ACHN (cell line): ENCODE measurements around the gene DNALI1.

Experiments
- DNase-seq: peaks from one replicate; pipeline ENCODE4 v3.0.0-alpha.2; 2015
- in situ Hi-C: cut with HindIII; loops from 2 replicates; pipeline ENCODE4 v1.10.0; 2017; ENCODE audit warnings: low sequenced_read_pairs, low pct_ligation_motif_present, low pct_unique_long_range_greater_than_20kb

The DNALI1 gene

DNA sequence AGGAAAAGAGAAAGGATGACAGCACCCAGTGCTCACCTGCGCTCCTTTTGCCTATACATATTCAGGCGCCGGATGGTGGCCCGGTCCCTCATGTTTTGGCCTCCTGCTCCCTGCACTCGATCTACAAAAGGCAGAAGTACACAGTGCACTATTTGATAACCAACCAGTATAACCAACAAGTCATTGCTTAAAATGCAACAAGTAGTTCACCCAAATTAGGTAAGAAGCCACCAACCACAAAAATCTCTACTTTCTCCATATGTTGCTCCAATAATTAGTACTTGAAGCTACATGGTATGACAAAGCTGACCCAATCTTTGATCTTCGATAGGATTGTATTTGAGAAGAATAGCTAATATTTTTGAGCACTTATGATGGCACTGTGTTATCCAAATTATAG, 37.0 kb downstream of the DNALI1 start:
- in situ Hi-C loops = no loop called here
- no peak for DNase-seq

DNA sequence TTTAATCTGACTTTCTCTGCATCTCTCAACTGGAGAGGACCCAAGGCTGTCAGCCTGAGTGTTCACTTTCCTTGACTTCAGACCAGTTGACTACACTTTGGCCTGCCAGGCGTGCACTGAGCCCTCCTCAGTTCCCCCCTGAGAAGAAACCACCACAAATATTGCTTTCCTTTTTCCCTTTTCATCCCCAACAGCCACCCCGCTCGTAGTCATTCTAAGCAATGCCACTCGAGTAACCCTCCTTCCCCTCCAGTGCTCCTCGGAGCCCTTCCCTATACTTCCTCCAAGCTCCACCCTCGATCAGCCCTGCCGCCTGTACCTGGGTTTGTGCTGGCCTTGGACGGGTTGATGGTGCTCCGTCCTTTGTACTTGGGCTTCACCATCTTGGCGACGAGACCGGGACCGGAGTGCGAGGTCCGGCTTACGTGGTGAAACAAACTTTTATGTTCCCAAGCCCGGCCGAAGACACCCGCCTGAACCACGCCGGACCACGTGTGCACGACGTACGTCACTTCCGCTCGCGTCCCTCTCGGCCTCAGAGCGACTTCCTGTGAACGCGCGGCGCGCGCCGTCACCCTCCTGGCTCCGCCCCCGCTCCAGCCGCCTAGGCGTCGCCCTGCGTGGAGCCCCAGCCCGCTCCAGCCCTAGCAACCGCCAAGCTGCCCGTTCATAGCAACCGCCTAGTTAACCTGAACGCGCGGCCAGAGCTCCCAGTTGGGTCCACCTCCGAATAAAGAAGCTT, 38.9 kb downstream of the DNALI1 start, which contains the start of gene GNL2:
TSS of gene GNL2 (minus strand) at position 498 of the 742 bp plus-strand sequence. CDS start at position 383, 115 bp downstream.
- in situ Hi-C loops = no loop called here
- peak; percentile 93 for DNase-seq

DNA sequence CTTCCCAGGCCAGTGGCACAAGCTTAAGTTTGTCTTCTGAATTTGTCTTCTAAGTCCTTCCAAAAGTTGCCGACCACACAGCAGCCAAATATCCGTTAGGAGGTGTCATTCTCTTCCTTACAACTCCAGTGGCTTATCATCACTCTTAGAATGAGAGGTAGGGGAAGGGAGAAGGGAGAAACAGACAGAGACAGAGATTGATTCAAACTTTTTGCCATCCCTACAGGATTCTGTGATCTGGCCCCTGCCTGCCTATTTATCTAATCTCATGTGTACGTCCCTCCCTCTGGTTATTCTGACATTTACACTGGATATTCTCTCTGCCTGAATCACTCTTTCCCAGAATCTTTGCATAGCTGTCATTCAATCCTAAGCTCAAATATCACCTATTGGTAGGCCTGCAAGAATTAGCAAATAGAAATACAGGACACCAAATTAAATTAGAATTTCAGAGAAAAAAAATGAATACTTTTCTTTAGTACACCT, 39.5 kb downstream of the DNALI1 start:
- DNase-seq = no peak
- in situ Hi-C loops = no loop called here

DNA sequence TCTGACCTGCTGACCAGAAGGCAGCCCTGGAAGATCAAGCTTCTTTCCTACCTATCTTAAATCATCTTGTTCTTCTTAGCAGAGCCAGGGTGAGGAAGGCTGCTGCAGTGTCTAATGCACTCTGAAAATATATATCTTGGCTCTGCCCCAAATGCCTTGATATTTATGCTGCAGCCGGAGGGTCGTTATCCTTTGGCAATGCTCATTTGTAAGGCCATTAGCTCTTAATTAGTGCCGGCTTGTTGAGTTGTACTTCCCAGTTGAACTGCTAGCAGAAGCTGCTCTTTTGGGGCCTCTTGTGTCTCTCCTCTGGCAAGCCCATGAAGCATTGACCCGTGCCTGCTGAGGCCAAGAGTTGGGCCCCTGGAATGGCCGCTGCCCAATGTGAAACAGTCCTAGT, 43.2 kb downstream of the DNALI1 start:
- in situ Hi-C loops = no loop called here
- no peak for DNase-seq

DNA sequence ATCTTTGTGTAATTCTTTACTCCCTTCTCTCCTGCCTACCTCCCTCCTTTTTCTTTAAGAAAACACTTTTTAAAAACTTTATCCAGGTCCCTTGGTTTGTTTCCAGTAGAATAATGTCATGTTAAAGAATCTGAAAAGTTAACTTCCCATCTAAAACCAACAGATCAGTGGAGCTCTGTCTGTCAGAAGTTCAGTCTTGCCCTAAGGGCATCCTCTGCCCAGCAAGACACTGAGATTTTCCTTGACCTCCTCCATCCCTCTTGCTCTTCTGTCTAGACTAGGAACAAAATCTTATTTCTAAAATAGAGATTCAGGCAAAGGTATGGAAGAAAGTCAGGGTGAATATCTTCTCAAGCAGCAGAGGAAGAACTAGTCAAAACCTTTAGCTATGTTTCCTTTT, 44.7 kb downstream of the DNALI1 start:
- in situ Hi-C loops = no loop called here
- DNase-seq = no peak

DNA sequence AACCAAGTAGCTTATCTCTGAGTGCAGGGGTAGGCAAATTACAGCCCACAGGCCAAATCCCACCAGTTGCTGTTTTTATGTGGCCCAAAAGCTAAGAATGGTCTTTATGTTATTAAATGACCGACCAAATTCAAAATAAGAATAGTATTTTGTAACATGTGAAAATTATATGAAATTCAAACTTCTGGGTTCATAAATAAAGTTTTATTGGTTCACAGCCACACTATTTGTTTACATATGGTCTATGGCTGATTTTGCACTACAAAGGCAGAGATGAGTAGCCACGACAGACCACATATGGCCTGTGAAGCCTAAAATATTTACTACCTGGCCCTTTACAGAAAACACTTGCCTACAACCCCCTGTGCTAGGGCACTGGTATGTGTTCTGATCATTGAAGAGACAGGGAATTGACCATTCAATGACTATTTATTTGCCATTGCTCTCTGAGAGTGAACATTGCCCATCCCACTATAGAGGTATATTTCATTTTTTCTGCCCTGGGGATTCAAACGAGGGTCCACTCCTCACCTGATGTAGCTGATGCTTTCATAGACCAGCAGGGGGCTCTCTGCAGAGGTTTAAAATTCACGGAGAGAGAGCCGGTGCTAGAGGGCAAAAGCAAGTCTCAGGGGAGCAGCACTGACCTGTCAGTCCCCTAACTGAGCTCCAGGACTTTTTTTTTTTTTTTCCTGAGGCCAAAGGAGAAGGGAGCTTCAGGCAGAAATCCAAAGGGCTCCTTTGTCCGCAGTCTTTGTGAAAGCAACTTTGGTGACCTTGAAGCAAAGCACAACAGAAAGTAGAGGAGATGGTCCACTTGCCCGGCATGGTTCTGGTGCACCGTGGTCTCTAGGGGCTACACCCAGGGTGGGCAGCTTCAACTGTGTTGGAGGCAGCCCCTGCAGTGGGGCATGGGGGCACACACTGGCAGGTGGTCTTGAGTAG, 46.3 kb downstream of the DNALI1 start:
- in situ Hi-C loops = no loop called here
- DNase-seq = peak; percentile 50

DNA sequence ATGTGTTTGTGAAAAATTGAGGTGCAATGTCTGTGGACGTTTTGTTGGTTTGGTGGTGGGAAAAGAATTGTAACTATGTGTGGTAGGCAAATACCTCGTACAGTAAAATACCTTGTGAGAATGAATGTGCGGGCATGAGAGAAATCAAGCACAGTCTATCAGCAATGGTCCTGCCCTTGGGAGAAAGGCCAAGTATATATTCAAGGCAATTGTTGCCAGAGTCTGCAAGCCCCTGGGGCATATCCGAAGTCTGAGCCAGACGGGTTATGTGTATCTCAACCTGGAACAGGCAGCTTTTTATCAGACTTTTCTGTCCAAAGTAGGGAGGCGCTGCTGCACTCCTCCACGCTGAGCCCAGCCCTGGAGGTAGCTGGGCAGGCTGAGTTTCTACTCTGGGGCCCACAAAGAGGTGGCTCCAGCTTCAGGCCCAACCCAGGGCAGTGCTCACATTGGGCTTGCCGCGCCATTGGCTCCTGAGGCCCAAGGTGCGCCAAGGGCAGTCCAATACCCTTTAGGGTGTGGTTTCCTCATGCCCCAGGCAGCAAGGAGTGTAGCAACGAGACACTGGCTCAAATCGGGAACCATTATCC, 48.4 kb downstream of the DNALI1 start:
- in situ Hi-C loops = no loop called here
- DNase-seq = no peak

DNA sequence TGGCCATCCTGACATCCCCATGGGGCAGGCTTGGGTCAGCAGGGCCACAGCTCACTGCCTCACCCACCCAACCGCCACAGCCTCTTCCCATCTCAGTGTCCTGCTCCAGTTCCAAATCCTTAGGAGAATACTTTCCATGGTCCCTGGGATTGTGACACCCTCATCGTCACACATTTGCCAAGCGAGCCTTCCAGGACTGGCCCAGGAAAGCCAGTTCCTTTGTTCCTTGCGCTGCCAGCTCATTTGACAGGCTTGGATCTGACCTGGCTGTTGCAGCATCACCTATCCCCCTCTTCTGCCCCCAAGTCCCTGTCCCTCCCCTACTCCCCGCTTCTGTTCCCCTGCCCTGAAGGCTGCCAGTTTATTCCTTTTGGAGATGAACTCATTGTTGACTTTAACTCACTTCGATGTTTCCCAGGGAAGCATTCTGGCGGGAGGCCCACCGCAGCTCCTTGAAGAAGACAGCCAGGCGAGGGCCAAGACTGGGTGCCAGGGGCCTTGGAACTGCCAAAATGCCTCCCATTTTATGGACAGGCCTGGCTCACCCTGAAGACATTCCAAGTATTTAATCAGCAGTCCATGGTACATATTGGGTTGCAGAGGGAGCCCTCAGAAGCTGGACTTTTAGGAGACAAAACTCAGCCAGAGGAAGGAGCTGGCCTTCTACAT, 49.2 kb downstream of the DNALI1 start:
- in situ Hi-C loops = no loop called here
- DNase-seq = no peak

DNA sequence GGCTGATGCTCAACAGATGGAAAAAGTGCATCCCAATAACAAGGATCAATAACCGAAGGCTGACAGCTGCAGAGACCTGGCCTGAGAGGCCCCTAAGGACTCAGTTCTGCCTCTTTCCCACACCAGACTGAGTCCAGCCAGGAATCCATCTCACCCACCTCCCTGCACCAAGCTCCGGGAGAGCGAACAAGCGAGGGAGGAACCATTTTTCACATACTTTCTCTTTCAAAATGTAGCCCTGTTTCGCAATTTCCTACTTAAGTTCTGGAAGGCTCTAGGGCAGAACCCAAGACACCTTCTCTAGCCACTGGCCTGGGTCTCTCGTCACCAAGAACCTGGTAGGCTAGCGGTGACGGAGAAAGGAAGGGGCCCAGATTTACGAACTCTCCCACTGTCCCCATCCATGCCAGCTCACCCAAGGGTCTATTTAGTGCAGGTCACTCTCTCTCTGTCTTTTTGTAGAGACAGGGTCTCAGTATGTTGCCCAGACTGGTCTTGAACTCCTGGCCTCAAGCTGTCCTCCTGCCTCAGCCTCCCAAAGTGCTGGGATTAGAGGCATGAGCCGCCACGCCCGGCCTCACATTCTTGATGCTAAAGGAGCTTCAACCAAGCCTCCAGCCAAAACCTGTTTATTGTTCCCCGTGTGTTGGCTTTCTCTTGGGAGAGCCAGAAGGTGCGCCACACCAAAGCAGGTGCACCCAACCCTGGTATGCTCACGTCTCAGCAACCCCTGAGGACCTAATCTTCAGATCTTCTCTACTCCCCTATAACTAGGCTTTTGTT, 49.9 kb downstream of the DNALI1 start:
- in situ Hi-C loops = no loop called here
- DNase-seq = no peak

DNA sequence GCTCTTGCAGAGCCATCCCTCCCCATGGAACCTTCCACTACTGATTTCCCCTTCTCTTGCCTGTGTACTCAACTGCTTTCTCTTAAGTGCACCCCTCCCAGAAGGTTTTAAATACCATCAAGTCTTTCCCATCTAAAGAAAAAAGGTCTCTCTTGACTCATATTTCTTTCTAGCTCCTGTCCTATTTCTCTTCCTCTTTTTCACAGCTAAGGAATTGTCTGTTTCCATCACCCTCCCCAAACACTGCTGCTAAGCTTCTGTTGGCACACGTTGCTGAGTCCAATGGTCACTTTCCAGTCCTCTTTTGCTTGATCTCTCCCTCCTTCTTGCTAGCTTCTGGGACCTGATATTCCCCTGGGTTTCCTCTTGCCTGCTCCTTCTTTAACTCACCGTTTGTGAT, 52.3 kb downstream of the DNALI1 start:
- in situ Hi-C loops = no loop called here
- no peak for DNase-seq

DNA sequence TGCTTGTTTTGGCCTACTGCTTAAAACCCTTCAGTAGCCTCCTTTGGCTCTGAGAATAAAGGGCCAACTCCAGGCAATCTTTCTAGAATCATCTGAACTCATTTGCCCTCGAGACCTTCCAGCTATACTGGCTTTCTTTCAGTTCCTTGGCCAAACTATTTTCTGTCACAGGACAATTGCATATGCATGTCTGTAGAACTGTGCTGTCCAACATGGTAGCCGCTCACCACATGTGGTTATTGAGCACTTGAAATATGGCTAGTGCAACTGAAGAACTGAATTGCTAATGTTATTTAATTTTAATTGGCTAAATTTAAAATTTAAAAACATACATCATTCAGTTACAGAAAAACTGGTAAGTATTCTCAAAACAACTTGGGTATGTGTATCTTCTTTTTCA, 53.3 kb downstream of the DNALI1 start:
- in situ Hi-C loops = no loop called here
- DNase-seq = no peak

DNA sequence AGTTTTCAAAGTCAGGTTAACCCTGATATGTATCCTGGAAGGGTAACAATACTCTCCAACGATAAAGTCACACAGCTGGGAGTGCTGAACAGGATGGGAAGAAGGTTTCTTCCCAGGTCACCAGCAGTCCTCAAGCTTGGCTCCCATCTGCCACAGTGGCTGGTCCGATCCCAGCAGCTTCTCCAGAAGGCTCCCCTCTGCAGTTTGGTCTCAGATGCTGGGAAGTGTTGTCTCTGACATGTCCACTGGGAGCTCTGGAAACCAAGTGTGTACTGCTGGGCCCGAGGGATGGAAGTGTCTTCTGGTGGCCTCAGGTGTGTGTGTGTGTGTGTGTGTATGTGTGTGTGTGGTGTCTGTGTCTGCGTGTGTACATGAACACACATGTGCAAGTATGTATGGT, 55.4 kb downstream of the DNALI1 start:
- in situ Hi-C loops = no loop called here
- no peak for DNase-seq

DNA sequence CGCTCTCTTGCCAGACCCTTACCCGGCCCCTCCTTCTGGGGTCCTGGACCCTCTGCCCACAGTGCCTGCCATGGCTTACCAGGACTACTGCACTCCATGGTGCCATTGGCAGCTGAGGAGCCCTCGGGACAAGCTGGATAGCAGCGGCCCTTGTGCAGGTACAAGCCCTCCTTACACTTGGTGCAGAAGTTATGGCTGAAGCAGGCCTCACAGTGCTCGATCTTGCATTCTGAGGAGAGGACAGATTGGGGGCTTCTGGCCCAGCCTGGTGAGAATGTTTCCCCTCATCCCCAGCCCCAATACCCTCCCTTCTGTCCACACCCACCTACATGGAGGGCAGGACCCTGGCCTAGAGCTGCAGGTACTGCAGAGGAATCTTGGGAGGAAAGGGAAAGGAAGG, 57.4 kb downstream of the DNALI1 start:
- in situ Hi-C loops = no loop called here
- DNase-seq = no peak

DNA sequence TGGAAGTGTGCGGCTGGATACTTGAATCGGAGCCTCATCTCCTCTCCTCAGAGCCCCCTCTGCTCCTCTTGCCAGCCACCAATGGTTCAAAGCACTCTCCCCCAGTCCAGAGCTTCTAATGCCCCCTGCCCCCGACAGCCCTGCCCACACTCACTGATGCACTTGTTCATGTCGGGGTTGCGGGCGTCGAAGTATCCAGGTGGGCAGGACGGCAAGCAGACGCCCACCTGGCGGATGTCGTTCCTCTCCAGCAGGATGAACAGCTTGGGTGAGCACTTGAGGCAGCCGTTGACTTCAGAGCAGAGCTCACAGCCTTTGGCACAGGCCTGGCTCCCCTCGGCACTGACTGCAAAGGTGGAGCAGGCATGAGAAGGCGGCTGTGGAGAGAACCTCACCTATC, 59.6 kb downstream of the DNALI1 start:
- DNase-seq = no peak
- in situ Hi-C loops = no loop called here
